ENCODE measurements around the gene SGK1.

- no peak for TF ChIP-seq EZH2 (IDR thresholded peaks at IDR 0.05)
- TF ChIP-seq POLR2AphosphoS5 (IDR thresholded peaks at IDR 0.05; ENCODE audit: borderline replicate concordance, low read depth, low read length) = no peak
- no peak for TF ChIP-seq FOXP2 (optimal IDR thresholded peaks at IDR 0.05; ENCODE audit: control extremely low read depth, extremely low read length, insufficient read depth)
These were observed 5.8 kb downstream of the SGK1 start for GRCh38 chr6:134312038-134312660.
